DMS114 treated with DMSO at 0.1 percent for 48 hours (cell line): ENCODE results near the gene E2F1.

Experiments used
- DNase-seq: peaks from one replicate; lab custom pipeline; 2025; ENCODE audit not compliant: unreplicated experiment; lab: John Stamatoyannopoulos, UW

The E2F1 gene

DNA sequence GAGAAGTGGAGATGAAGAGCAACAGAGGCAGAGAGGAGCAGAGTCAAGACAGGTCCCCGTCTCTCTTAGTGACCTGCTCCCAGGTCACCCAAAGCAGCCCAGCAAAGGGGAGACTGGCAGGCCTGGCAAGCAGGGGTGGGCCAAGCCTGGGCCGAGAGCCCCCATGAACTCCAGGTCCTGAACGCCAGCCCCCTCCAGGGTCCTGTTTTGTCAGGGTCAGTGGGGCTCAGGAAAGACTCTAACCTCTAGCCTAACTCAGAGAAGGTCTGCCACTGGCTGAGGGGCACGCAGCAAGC lies 13.1 kb downstream of the E2F1 start:
- no peak for DNase-seq

DNA sequence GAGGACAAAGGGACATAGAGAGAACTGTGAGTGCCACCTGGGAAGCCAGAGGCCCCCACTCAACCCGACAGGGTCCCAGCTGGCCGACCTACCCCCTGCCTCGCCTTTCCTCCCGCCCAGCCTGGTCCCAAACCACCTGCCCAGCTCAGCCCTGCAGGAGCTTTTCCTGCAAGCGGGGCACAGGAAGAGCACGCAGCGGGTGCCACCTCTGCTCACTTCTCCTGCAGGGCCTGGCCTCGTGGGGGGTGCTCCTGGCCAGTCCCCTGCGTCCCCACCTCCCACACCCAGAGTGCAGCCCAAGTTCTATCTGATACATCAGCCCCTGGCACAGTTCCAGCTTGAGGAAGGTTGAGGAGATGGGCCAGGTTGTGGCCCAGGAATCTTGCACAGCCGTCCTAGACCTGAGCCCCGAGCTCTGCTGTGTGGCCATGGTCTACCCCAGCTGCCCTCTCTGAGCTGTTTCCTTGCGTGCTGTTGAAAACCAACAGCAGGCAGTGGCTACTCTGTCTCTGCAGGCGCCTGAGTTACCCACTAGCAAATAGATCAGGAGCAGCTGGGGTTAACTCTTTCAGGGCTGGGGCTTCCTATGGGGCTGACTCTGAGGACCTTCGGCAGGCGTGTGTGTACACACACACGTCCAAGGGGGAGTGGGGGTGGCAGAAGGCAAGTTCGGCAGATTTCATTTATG lies 13.6 kb downstream of the E2F1 start:
- DNase-seq, result no peak

DNA sequence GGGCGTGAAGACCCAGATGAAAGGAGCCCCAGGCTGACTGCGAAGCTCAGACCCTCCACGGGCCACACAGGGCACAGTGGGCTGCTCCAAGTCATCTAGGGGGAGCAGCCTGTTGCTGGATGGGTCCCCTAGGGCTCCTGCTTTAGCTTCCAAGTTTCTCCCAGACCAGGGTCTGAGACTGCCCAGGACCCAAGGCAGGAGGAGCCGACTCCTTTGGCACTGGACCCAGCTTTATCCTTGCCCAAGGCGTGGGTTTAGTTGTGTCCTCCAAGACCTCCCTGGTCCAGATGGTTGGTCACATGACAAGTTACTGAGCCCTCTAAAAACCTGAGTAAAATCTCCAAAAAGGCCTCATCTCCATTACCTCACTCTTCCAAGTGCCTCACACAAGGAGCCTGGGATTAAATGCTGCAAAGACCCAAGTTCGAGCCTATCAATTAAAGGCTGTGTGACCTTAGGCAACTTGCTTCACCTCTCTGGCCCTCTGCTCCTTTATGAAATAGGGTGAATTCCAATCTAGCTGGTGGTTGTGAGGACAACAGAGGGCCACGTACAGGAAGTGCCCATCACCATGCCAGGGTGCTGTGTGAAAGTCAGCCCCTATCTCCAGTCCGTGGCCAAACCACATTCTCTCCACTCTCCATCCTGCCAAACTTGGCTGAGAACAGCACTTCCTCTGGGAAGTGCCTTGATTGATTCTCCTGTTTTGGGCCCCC lies 14.5 kb downstream of the E2F1 start:
- no peak for DNase-seq

DNA sequence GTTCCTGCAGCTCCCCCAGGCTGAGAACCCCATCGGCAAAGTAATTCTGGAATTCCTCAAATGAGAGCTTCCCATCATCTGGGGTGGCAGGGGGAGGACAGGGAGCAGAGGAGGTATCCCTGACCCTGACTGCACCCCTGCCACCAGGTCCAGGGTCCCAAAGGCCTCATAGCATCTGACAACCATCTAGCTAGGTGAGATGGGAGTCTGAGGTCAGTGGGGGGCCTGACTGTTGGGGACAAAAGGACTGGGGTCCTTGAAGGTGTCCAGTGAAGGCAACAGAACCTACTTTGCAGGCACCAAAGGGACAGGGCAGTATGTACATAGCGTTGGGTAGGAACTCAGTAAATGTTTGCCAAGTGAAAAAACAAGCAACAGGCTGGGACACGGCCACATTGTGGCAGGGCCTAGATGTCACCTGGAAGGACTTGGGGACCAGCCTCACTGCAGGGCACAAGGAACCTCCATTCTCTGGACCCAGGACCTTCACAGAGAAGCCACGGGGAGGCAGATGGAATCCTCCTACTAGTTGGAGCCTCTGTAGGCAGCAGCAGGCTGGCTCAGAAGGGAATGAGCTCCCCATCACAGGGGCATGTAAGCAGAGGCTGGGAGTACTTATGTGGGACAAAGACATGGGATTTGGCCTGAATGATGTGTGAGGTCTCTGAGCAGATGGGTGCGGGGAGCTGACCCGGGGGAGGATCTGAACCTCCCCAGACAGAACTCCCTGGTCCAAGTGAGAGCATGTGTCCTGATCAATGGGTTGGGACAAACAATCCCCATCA lies 15.3 kb downstream of the E2F1 start:
- no peak for DNase-seq

DNA sequence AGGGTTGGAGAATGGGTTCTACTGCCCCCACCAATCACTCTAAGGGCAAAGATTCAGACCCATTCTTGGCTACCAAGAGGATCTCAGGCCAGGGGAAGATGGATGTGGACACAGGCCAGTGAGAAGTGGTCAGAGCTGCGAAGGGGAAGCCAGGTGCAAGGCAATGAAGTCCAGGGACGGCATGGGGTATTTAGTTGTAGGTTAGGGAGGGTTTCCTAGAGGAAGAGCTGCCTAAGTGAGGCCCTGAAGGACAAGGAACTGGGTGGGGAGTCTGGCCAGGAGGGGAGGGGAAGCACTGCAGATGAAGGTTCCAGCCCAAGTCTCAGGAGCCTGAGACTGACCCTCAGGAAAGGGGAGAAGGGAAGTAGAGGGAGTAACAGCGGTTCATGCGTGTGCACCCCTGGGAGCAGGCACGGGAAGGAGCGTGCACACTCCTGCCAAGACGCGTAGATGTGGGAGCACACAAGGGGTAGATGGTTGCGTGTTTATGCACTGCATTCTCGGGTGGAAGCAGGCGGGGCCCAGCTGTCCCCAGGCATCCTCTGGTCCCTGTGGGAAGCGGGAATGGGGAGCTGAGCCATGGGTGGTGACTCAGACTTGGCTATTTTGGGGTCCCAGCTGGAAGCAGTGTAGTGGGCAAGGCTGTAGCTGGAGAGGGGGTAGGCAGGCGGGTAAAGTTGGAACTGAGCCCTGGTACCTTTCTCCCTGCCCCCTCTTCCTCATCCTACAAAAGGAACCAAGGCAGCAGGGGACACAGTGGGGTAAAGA lies 16.1 kb downstream of the E2F1 start:
- DNase-seq, result no peak

DNA sequence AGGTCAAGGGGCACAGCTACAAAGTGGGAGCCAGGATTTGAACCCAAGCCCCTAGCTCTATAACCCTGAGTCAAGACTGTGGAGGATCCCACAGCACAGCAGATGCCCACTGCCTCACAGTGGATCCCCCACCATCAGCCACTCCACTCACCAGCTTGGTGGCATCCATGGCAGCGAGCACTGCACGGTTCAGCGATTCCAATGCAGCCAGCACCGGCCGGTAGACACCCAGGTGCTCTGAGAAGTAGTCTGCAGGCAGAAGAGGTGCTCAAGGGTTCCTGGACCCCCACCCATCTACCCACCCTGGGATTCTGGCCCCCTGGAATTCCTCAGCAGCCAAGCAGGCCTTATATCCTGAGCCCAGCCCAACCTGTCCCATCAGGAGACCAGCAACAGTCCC lies 17.0 kb downstream of the E2F1 start:
- DNase-seq, result no peak

DNA sequence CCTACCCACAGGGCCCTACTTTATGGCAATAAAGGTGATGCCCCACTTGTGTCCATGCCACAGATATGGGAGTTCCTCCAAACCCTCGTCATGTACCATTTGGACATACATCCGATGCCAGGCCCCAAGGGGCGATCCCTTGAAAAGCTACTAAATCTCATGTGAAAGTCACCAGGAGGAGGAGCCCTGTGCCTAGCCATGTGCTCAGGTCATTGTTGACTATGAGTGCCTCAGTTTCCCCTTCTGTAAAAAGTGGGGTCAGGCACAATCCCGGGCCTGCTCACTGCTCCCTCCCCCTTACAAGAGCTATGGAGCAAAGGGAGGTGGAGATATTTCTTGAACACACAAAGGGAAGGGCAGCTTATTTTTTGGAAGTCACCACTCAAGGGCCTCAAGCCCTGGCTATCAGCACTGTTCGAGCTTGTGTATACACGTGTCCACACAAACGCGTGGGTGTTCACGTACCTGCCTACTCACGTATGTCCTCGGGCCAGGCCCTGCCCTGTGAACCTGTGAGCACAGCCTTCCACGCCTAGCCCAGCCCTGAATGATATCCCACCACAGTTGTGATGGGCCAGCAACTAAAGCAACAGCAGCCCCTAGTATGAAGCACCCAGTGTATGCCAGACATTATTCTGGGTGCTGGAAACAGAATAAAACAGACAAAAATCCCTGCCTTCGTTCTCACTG lies 17.6 kb downstream of the E2F1 start:
- DNase-seq, result no peak

DNA sequence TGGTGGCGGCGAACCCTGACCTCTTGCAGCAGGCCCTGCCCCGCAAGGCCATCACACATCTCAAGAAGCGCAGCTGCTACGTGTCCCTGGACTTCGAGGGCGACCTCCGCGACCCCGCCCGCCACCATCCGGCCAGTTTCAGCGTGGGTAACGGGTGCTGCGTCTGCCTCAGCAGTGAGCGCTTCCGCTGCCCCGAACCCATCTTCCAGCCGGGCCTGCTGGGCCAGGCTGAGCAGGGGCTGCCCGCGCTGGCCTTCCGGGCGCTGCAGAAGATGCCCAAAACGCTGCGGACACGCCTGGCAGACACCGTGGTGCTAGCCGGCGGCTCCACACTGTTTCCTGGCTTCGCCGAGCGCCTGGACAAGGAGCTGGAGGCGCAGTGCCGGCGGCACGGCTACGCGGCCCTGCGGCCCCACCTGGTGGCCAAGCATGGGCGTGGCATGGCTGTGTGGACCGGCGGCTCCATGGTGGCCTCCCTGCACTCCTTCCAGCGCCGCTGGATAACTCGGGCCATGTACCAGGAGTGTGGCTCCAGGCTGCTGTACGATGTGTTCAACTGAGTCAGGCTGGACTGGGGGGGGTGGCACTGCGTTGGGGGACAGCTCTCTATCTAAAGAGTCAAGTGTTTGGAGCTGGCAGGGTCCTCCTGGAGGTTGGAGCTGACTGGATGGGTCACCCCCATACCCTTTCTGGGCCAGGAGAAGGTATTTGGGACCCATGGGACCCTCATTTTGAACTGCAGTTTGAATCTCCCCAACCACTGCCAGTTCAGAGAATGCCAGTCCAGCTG lies 18.3 kb downstream of the E2F1 start:
- no peak for DNase-seq

DNA sequence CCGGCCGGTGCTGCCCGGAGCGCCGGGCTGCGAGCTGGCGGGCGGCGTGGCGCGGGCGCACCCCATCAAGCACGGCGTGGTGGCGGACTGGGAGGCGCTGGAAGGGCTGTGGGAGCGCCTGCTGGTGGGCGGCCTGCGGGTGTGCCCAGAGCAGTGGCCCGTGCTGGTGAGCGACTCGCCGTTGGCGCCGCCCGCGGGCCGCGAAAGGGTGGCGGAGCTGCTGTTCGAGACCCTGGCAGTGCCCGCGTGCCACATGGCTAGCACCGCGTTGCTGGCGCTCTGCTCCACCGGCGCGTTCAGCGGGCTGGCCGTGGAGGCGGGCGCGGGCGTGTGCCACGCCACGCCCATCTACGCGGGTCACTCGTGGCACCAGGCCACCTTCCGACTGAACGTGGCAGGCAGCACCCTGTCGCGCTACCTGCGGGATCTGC lies 18.9 kb downstream of the E2F1 start:
- no peak for DNase-seq

DNA sequence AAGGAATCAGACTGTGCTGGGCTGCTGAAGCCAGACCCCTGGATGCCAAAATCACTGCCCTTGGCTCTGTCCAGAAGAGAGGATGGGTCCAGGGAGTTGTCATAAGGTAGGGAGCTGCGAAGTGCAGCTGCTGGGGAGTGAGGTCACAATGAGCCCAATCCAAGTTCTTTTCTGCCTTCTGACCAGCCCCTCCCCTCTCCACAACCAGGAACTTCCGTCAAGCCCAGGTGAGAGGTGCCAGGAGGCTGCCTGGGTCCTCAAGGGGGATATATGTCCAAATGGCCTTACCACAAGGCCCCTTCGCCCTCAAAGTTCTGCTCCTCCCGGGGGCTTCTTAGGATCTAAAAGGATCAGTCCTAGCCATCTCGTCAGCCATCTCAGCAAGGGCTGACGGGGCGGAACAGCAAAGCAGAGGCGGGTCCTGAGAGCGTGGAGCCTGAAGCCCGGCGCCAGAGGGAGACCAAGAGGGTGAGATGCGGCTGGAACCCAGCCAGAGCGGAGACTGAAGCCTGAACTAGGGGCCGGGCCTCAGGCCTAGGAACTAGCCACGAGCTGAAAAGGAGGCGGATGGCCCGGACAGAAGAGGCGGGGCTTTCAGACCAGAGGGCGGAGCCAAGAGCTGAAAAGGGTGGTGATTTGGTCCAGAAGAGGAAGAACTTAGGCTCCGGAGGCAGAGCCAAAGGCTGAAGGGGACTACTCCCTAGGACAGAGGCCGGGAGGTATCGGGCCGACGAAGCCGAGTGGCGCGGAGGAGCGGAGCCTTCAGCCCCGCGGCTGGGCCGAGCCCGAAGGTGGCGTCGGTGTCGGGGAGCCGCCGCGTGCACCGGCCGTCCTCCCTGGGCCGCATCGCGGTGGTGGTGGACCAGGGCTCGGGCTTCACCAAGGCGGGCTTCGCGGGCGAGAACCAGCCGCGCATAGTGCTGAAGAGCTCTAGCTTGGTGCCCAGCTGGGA lies 19.6 kb downstream of the E2F1 start, which contains the start of gene ACTL10:
Gene ACTL10 (plus strand): TSS at position 651 of the 952 bp plus-strand sequence. CDS start 555 bp downstream, outside the sequence.
- DNase-seq, result no peak

DNA sequence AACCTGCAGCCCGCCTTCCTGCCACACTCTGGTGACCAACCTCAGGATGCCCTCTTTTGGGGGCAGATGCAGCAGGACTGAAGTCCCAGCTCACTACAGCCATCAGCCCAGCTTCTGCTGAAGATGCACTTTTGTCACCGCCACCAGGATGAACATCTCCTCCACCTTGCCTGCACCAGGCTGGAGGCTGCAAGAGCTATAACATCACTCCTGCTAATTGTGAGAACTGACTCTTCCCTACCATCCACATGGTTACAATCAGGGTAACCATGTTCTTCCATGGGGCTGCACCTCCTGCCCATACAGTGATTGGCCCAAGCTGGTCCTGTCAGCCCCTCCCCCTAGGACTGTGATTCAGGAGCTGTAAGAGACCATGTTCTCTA lies 21.4 kb downstream of the E2F1 start:
- no peak for DNase-seq

DNA sequence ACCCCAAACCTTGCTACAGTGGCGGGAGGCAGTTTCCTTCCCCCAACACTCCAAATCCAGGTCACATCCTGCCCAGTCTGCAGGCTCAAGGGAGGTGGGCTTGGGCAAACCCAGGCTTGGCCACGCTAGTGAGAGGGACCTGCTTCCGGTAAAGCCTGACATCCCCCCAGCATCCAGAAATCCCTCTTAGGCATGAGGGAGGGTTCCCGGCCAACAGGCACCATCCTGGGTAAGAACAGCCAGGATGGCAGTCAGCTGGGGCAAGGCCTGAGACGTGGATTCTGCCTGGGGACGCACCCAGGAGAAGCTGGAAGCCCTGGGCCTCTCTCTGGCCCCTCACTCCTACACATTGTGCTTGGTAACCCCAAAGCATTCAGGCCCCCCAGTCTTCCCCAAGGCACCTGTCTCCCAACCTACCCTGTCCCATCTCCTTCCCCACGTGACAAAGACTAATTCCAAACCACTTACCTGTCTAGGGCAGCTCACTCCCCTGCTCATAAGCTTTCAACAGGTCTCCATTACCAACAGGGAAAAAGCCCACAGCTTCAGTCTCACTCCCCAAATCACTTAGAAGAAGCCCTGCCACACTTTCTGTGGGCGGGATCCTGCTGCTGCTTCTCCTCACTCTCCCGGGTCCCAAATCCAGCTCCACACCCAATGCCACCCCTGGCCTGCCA lies 22.0 kb downstream of the E2F1 start:
- DNase-seq, result no peak

DNA sequence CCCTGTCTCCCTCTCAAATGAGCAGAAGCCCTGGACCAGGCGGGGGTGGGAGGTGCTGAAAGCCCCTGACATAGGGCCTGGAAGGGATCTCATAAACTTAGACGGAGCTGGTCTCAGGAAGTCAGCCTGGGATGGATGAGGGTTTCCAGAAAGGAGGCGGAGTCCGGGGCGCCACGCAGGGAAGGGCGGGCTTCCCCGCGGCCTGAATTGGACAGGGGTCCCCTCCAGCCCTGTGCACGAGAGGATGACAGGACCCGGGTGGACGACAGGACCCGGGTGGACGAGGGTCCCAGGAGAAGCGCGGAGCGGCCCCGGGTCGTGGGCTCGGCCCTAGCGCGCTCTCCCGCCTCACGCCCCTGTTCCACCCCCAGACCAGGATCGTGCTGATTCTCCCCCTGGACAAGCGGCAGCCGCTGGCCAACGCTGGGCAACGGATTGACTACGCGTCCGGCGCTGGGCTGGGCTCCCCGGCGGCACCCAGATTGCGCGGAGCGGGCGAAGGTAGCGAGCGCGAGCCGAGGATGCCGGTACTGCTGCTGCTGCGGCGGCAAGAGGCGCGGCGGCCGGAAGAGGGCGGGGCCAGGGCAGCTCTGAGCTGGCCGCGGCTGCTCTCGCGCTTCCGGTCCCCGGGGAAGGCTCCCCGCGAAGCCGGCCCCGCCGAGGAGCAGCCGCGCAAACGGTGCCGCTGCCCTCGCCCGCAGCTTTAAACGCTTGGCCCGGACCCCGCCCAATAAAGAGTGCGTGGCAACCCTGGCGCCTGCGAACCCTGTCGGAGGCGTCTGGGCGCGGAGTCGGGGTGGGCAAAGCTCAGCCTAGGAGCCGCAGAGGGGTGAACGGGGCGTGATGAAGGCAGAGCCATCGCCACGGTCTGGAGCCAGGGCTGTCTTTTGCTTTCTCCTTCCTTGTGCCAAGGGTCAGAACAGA lies 22.8 kb downstream of the E2F1 start:
- DNase-seq, result peak; percentile 41

DNA sequence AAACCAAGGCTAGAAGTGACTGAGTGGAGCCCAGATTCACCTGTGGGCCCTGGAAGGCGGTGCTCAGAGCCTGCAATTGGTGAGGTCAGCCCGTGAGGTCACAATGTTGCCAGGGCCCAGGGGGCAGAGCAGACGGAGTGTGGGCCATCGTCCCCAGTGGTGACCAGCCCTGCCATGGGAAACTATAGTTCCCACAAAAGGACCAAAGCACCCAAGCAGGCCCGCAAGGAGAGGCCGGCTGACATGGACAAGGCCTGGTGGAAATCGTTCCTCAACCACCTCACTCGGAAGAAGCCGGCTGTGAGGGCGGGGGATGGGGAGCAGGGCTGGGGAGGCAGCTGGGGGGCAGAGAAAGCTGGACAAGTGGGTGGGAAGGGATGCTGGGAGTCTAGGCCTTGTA lies 24.0 kb downstream of the E2F1 start, which contains the start of gene C20orf144:
Gene C20orf144 (plus strand): TSS at position 156 of the 400 bp plus-strand sequence. CDS start 19 bp downstream, at position 175.
- DNase-seq, result no peak

DNA sequence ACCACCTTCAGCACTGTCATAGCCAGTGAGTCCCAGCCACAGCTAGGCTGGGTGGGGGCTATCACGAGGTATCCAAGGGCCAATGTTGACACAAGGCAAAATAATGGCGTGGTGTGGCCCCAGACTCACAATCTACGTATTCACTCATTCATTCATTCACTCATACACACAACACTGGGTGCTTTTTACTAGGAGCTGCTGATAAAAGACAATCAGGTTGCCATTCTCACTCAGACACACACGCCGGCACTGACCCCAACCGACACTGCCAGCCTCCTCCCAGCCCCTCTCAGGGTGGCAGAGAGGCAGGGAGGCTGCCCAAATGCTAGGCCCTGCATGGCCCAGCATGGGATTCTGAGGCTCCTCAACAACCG lies 25.5 kb downstream of the E2F1 start:
- DNase-seq, result no peak

DNA sequence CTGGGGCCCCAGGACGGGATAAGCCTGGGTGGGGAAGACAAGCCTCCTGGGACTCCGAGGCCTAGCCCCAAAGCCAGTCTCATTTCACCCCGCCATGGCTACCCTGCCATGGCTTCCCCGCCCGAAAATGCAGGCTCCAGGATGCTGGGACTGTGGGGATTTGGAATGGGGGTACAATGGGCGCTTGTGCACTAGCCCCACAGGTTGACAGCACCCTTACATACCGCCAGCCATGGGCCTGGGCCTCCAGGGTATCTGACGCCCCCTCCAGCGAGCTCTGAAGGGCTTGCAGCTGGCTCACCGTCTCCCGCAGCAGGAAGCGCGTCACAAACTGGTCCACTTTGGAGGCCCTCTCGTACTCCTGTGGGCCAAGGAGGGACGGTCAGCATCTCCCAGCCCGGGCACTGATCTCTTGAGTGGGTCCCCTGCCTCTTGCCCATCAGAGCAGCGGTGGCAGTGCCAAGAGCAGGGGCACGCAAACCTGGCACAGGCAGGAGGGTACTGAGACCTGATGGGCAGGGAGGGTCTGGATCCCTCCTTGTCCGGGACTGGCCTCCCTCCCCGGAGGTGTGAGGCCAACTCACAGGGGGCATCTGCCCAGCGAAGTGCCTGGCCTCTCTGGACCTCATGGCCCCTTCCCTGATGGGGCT lies 26.0 kb downstream of the E2F1 start:
- DNase-seq, result no peak
